ENCODE measurements around the gene SEMA3F.

Gene SEMA3F

GRCh38 chr3:50237754-50238548 is 82.8 kb downstream of the SEMA3F start:
- DNase-seq, result no peak

GRCh38 chr3:50238549-50239026 is 83.5 kb downstream of the SEMA3F start:
- no peak for DNase-seq
